GM23248 (cell line): ENCODE measurements around the gene RPL41.

Experiments
- EZH2 ChIP-seq: fragments of 200-600 bp; sonication (generic); IDR thresholded peaks from 2 replicates; pipeline ENCODE4 v1.6.1; 2018; ENCODE audit warnings: antibody characterized with exemption, mild to moderate bottlenecking; ENCODE audit not compliant: insufficient read depth, poor library complexity, severe bottlenecking
- EZH2phosphoT487 ChIP-seq: fragments of 200-600 bp; sonication (generic); IDR thresholded peaks from 2 replicates; pipeline ENCODE4 v1.6.1; 2018; ENCODE audit warnings: antibody characterized with exemption, moderate library complexity, mild to moderate bottlenecking, low read depth; ENCODE audit not compliant: insufficient read depth

- TF ChIP-seq EZH2 (no peak), EZH2phosphoT487 (no peak)
Measured at GRCh38 chr12:56137853-56138571, 21.6 kb downstream of the RPL41 start.
